ENCODE measurements around the gene PHACTR4.
A peak's percentile ranks its signal among the peaks of the same experiment; 100 is the strongest.

PHACTR4 gene

GRCh38 chr1:28482702-28483101 lies 113.2 kb downstream of the PHACTR4 start:
- TF ChIP-seq CTCF (conservative IDR thresholded peaks at IDR 0.05): no peak
- H3K27ac ChIP-seq: no peak overlapping the region

GRCh38 chr1:28494737-28495136 lies 125.2 kb downstream of the PHACTR4 start:
- no peak for TF ChIP-seq CTCF (conservative IDR thresholded peaks at IDR 0.05)
- H3K27ac ChIP-seq: no peak overlapping the region

- no peak overlapping the region for H3K27ac ChIP-seq
- no peak for TF ChIP-seq CTCF (conservative IDR thresholded peaks at IDR 0.05)
These were observed 130.0 kb downstream of the PHACTR4 start for GRCh38 chr1:28499553-28499952.

GRCh38 chr1:28501925-28502324 lies 132.4 kb downstream of the PHACTR4 start:
- 0 out of 2 replicates have a peak overlapping the region, but pooled peaks have one; percentile 7 for H3K27ac ChIP-seq

GRCh38 chr1:28503117-28503516 lies 133.6 kb downstream of the PHACTR4 start:
- TF ChIP-seq CTCF (conservative IDR thresholded peaks at IDR 0.05): no peak
- no peak overlapping the region for H3K27ac ChIP-seq

More at GRCh38 chr1:28501925-28502324, 132.4 kb downstream of the PHACTR4 start:
- TF ChIP-seq CTCF (conservative IDR thresholded peaks at IDR 0.05): no peak

- no peak for TF ChIP-seq CTCF (conservative IDR thresholded peaks at IDR 0.05)
- H3K27ac ChIP-seq: peak within 1 kb of the TSS; percentile 96
These were observed 136.1 kb downstream of the PHACTR4 start, which contains the start of gene RCC1 for GRCh38 chr1:28505406-28506187. RCC1 (plus strand) TSS chr1:28506043; CDS start chr1:28529867, 23,824 bp downstream.

GRCh38 chr1:28506907-28507246 lies 137.3 kb downstream of the PHACTR4 start:
- TF ChIP-seq CTCF (conservative IDR thresholded peaks at IDR 0.05): no peak
- peak overlapping the region; percentile 96 for H3K27ac ChIP-seq

All from VCaP (cell line).